ENCODE results near the gene KCNK1.

The KCNK1 gene

DNA sequence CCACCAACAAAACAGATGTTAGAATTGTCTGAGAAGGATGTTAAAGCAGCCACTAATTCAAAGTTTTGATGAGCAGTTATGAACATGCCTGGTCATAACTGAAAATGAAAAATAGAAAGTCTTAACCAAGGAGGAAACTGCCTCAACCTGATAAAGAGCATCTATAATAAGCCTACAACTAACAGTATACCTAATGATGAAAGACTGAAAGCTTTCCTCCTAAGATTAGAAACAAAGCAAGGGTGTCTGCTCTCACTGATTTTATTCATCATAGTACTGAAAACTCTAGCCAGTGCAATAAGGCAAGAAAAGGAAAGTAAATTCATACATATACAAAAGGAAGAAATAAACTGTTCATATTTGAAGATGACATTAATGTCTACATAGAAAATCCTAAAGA lies 82.0 kb downstream of the KCNK1 start:
- DNase-seq (ENCODE audit: low spot score) (no peak), FAIRE-seq (no peak)

DNA sequence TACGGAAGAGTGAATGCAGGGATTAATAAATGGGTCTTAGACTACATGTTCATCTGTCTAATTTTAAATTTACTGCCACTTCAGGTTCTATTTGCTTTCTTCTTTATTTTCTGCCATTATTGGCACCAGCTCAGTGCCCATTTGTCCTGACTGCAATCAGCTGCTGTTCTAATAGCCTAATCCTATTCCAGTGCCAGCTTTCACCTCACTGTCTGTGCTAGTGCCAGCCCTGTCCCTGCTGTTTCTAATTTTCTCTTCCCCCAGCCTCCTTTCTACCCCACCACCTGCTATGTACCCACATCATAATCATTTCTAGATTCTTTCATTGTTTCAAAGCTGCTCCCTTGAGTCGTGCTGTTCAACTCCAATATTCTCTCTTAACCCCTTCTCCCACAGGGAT lies 86.4 kb downstream of the KCNK1 start:
- no peak for DNase-seq (ENCODE audit: low spot score)
- FAIRE-seq = no peak

DNA sequence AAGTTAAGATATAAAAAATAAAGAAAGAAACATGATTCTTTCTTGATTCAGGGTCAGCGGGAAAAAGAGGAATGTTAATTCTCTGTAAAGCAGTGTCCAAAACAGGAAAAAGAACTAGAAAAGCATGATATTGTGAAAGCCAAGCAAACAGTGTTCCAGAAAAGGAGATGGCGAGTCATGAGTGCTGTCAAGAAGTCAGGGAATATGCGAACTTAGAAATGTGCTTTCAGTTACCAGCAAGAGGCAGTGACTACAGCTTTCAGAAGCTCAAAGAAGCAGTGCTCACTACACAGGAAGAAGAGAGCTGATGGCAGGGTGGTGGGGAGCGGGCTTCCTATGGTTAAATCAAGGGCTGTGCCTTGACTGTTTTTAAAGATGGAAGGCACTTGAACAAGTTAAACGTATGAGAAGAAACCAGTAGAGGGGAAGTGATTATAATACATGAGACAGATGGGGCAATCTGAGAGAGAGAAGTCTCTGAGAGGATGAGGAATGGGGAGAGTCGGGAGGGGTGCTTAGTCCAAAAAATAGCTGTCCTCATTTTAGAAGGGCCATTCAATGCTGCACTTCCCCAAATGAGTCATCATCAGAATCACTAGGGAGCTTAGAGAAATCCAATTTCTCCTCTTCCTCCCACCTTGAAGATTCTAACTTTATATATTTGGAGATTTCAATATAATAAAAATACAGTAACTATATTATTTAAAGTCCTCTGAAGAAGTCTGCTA lies 90.4 kb downstream of the KCNK1 start:
- no peak for DNase-seq (ENCODE audit: low spot score)
- FAIRE-seq = no peak

DNA sequence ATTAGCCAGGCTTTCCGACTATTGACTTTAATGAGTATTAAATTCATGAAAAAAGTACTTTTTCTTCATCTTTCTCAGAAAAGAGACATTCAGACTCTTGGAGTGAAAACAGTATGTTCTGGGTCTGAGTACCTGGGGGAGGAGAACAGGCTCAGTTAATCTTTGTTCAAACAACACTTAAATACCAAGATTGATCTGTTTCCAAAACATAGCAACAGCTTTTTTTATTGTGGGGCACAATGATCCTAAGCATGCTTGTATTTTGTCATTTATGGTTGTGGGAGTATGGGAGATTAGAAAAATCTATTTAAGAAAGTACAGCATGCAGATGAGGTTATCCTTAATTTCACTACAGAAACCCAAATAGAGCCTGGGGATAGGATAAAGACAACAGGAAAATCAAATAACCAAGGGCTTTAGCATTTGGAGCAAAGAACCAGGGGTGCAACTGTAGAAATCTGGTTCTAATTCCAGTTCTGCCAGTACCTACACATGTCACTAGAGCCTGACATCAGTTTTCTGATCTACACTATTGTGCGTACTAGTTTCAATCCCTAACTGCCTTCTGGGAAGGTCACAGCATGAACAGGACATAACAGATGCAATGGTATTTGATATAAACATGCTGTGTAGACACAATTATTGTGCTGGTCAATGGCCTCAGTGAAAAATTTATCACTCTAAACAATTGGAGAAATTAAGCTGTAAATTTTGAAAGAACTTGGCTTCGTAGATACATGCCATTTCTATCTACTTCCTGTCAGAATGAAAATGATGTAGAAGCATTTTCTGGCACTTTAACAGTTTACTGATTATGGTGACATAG lies 91.2 kb downstream of the KCNK1 start:
- DNase-seq (ENCODE audit: low spot score) (no peak), FAIRE-seq (no peak)

DNA sequence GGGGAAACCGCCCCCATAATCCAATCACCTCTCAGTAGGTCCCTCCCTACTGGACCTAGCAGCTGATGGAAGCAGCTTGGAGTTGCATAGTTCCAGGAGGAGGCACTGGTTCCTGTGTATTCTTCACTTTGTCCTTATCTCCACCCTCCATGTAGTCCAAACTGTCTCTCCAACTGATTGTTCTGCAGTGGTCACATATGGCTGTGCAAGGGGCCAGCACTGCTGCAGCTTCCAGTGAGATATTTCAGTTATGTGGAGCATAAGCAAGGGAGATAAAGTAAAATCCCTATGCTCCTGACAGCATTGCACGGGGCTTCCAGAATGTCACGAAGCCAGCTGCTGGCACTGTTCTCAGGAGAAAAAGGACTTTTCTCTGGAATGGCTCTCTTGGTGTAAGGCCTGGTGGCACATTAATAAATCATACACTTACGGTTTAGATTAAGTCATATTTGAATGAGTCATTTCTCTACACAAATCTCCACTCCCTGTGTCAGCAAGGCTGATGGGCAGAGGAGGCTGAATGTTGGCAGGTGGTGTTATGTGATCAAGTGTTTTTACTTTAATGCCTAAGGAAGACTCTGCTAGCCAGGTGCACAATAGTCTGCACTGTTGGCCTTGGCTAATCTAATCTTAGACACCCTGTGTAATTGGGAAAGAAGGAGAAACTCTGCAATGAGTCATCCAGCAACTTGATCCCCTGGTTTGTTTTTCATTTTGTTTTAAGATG lies 93.4 kb downstream of the KCNK1 start:
- FAIRE-seq = peak; percentile 27
- DNase-seq (ENCODE audit: low spot score) = peak; percentile 17

DNA sequence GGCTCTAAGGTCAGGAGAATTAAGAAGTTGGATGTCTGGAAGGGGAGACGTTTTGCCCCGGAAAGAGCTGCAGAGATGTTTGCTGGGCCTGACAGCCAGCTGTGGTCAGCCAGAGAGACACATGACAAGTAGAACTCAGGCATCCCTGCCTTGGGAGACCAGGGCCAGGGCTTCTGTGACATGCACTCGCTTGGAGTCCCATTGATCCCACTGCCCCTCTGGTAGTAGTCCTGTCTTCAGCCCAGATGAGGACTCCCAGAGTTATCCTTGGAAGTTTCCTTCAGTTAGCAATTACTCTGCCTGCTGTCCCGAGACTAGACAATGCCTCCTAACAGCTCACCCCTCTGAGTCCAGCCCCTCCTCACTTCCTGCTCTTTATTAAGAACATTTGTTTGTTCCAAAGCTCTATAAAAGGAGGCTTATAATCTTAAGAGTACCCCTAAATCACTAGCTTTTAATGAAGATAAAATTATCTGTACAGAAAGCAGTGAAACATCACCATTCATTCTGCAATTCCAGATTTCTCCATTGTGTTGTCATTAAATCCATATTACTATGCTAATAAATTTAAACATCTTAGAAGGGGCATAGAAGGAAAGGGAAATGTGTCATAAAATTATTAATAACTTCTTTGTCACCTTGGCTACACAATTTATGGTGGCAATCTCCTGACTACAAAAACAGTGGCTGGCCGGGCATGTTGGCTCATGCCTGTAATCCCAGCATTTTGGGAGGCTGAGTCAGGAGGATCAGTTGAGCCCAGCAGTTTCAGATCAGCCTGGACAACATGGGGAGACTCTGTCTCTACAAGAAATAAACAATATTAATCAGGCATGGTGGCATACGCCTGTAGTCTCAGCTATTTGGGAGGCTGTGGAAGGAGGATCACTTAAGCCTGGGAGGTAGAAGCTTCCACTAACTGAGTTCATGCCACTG lies 94.2 kb downstream of the KCNK1 start:
- no peak for FAIRE-seq
- DNase-seq (ENCODE audit: low spot score) = no peak

DNA sequence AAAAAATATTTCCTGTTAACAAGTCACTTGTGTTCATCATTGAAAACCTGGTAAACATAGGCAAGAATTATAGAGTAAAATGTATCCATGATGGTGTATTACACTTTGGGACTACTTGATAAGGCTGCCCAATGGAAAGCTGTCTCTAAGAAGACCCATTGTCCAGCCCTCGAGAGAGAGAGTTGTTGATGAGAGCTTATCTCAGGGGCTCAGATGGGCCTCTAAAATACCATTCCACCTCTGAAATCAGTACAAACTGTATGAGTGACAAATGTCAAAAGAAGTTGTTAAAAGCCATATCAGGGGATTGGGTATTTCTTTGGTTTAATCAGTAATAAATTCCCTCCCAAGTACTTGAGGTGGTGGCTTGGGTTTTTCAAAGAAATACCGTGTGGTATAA lies 96.1 kb downstream of the KCNK1 start:
- FAIRE-seq = no peak
- no peak for DNase-seq (ENCODE audit: low spot score)

DNA sequence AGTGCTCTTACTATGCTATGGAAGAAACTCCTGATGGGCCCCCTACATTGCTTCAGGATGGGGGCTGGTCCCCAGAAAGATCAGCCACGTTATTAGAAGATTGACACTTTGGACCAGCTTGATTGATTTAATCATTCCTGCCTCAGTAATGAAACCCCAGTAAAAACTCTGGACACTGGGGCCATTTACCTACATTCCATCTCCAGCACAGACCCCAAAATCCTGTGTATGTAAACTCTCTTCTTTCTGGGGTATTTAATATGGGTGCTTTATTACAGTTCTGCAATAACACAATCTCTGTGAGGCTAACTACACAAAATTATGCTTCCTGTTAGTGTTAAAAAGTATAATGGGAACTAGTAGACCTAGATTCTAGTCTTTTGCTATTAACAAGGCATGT lies 96.6 kb downstream of the KCNK1 start:
- DNase-seq (ENCODE audit: low spot score) (no peak), FAIRE-seq (no peak)

DNA sequence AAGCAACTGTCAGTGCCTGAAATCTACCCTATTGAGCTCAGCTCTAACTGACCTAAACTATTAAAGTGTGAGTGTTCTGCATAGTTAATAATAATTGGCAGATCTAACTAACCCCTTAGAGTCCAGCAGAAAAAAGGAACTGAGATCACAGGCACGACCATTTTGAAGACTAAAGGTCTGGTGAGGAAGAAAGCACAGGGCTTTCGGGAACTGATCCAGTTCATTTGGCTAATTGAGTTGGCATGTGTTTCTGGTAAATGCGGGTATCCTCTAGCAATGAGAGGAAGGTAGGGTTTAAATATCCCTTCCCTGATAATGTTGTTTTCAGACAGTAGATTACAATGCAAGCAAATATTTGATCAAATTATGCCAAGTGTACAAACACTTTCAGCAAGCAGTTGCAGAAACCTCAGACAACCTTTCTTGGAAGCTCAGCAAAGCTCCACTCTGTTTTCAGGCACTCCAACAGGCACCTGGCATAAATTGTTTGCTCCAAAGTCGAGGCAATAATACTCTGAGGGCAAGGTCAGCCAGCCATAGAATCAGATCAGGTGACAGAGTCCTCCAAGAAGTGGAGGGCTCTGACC lies 100.8 kb downstream of the KCNK1 start:
- DNase-seq (ENCODE audit: low spot score) (no peak), FAIRE-seq (no peak)

DNA sequence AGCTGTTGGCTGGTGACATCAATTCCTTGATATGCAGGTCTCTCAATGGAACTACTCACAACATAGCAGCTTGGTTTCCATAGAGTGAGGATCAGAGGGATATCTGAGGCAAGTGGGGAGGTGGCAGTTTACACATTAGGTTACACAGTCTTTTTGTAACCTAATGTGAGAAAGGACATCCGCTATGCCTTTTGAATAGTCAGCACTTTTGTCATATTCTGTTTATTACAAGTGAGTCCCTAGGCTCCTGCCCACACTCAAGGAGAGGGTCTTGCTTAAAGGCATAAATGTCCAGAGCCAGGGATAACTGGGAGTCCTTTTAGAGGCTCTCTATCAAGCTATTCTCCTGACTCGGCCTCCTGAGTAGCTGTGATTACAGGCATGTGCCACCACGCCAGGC lies 104.2 kb downstream of the KCNK1 start:
- FAIRE-seq = no peak
- no peak for DNase-seq (ENCODE audit: low spot score)

DNA sequence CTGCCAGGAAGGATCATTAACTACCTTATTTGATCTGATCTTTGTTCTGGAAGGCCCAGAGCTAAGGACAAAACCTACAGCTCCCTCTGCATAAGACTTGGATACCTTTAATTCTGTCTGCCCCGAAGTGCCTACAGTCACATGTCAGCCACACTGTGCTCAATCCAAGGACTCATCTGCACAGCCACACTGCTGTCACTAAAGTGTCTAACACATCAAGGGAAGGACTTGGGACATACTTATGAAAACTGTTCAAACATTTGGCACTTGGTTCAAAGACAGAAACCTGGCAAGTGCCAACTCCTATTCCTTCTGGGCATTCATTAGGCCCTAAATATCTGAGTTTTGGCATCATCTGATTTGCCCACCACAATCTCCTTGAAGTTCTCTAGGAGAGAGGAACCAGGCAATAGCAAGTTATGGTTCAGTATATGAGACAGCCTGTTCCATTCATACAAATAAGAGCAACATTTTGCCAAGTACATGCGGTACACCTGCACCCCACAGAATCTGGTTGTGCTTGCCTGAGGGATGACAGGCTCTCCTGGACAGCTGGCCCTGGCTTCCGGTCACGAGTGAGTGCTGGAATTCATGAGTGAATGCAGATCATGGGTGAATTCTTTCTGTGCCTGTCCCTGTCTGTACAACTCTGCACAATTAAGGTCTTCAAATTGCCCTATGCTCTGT lies 105.9 kb downstream of the KCNK1 start:
- DNase-seq (ENCODE audit: low spot score) = no peak
- no peak for FAIRE-seq

DNA sequence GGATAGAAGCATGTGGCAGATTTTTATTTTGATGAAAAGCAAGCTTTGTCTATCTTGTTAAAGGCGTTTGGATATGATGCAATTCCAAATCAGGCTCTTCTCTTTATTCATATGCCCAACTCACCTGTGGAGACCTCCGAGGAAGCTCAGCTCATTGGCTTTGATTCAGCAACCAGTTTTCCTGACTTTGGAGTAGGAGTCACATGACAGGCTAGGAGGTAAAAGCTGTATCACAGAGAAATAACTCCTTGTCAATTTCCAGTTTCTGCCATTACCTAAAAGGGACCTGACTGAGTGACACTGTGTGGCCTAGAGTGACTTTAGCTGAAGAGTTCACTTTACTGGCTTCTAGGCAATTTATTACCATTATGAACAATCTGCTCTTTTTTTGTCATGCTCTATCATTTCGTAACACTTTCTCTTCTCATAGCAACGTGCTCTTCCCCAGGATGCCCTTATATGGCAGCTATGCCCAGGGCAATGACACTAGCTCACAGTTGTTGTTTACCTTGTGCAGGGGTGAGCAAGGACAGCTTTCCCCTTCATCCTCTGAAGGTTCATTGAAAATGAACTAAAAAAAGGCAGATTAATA lies 107.2 kb downstream of the KCNK1 start:
- no peak for FAIRE-seq
- no peak for DNase-seq (ENCODE audit: low spot score)

All from RCC 7860 (cell line).